Activated CD8-positive, alpha-beta T cell treated with anti-CD3 and anti-CD28 coated beads for 36 hours (primary cell): ENCODE results near the gene DOHH. TPM values are rescaled to one million over a fixed set of nuclear protein-coding genes. Genes with fewer than 3 reads are reported as not detected.
"Not testable (repeated sequence)": the region's sequence is repeated elsewhere in the genome, so short reads cannot be mapped to it uniquely, and the experiment has no call there.

Source experiments
- ATAC-seq: fragments of 200-7000 bp; cut with Tn5 transposase; one replicate; pipeline ENCODE4 v1.10.0; 2021; ENCODE audit warnings: mild to moderate bottlenecking, moderate library complexity
- CTCF ChIA-PET: fragments of 350-600 bp; sonication (Branson Sonifier 250); formaldehyde crosslinking; loops from one replicate; lab custom pipeline; 2021; ENCODE audit warnings: antibody characterized with exemption; lab: Charles Lee
- POLR2A ChIA-PET: fragments of 350-600 bp; sonication (Branson Sonifier 250); formaldehyde crosslinking; loops from one replicate; lab custom pipeline; 2021; ENCODE audit warnings: antibody characterized with exemption; lab: Charles Lee
- DNase-seq: peaks from one replicate; pipeline ENCODE4 v3.0.0-alpha.2; 2020
- H3K27ac Mint-ChIP-seq: one replicate; pipeline ENCODE4 v1.8.0; 2021; ENCODE audit warnings: mild to moderate bottlenecking, mixed read lengths
- H3K27me3 Mint-ChIP-seq: one replicate; pipeline ENCODE4 v1.8.0; 2021; ENCODE audit warnings: mixed read lengths
- H3K36me3 Mint-ChIP-seq: one replicate; pipeline ENCODE4 v1.8.0; 2021; ENCODE audit warnings: low read depth, mixed read lengths
- H3K4me1 Mint-ChIP-seq: one replicate; pipeline ENCODE4 v1.8.0; 2021; ENCODE audit warnings: low read depth, mixed read lengths
- H3K4me3 Mint-ChIP-seq: one replicate; pipeline ENCODE4 v1.8.0; 2021; ENCODE audit warnings: mild to moderate bottlenecking, moderate library complexity, mixed read lengths
- H3K9me3 Mint-ChIP-seq: one replicate; pipeline ENCODE4 v1.8.0; 2021; ENCODE audit warnings: mixed read lengths
- CTCF ChIP-seq: fragments of 200-600 bp; IDR thresholded peaks from one replicate; pipeline ENCODE4 v1.8.0; 2022; ENCODE audit warnings: antibody characterized with exemption, mild to moderate bottlenecking
- intact Hi-C: fragments of 100-400 bp; cut with micrococcal nuclease; formaldehyde crosslinking; loops from one replicate; pipeline ENCODE4 v1.10.0; 2022
- total RNA-seq, 2 experiments: library from RNA; stranded (reverse); gene quantifications; one replicate each; pipeline ENCODE4 v1.2.3, GENCODE V29; 2021

The DOHH gene
- total RNA-seq, 2 experiments from 2014 or later = 15.7 to 17.0 TPM

GRCh38 chr19:3533033-3533432 is 32.6 kb upstream of the DOHH start:
- intact Hi-C loops = no loop called here
- TF ChIP-seq CTCF = no peak
- POLR2A ChIA-PET = interaction anchor here (1.0 kb wide), 2 partner anchors 22 to 74 kb away, joined by 3 read pairs; no protein-coding TSS in a partner anchor
- CTCF ChIA-PET = no interaction called here
- ATAC-seq (no peak), DNase-seq (no peak)
- no peak overlapping the region for H3K27ac Mint-ChIP-seq
- no peaks in the 10 kb centered on the region for H3K9me3 Mint-ChIP-seq
- H3K4me3 Mint-ChIP-seq = no peak overlapping the region
- no peaks in the 10 kb centered on the region for H3K4me1 Mint-ChIP-seq
- no peaks in the 10 kb centered on the region for H3K27me3 Mint-ChIP-seq
- peaks cover 17% of the 10 kb centered on the region for H3K36me3 Mint-ChIP-seq

DNA sequence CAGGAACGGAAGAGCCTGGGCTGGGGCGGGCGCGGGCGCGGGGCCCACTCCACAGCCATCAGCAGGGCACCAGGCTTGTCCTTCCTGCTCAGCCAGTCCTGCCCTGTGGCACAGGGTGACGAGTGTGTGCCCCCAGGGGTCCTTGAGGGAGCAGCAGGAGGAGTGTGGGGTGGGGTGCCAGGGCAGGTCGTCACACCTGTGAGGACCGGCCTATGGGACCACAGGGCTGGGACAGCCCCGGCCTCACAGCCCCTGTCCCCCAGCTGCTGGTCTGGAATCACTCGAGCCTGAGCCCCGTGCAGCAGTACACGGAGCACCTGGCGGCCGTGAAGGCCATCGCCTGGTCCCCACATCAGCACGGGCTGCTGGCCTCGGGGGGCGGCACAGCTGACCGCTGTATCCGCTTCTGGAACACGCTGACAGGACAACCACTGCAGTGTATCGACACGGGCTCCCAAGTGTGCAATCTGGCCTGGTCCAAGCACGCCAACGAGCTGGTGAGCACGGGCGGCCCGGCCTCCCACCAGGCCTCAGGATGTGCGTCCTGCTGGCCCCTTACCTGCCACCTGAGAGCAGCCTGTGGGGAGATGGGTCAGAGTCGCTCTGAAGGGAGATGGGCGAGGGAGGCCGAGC is 31.8 kb upstream of the DOHH start:
- Mint-ChIP-seq H3K4me1 (no peaks in the 10 kb centered on the region), H3K36me3 (peaks cover 17% of the 10 kb centered on the region), H3K27ac (no peak overlapping the region), H3K9me3 (no peaks in the 10 kb centered on the region), H3K4me3 (no peak overlapping the region), H3K27me3 (no peaks in the 10 kb centered on the region)
- DNase-seq = no peak
- no peak for ATAC-seq
- no peak for TF ChIP-seq CTCF
- ChIA-PET CTCF (no interaction called here), POLR2A (interaction anchor here (0.9 to 1.1 kb wide), 3 partner anchors 10 to 21 kb away, joined by 3 read pairs; no protein-coding TSS in a partner anchor)
- intact Hi-C loops = no loop called here

- DNase-seq = no peak
- Mint-ChIP-seq H3K27me3 (no peaks in the 10 kb centered on the region), H3K4me3 (no peak overlapping the region), H3K27ac (no peak overlapping the region), H3K36me3 (peaks cover 17% of the 10 kb centered on the region), H3K9me3 (no peaks in the 10 kb centered on the region), H3K4me1 (no peaks in the 10 kb centered on the region)
- TF ChIP-seq CTCF = no peak
- no peak for ATAC-seq
- intact Hi-C loops = no loop called here
- POLR2A ChIA-PET = interaction anchor here (0.9 to 1.1 kb wide), 2 partner anchors 9 to 10 kb away, joined by 3 read pairs; no protein-coding TSS in a partner anchor
- CTCF ChIA-PET = no interaction called here
Observed at GRCh38 chr19:3531716-3532115, 31.2 kb upstream of the DOHH start.

DNA sequence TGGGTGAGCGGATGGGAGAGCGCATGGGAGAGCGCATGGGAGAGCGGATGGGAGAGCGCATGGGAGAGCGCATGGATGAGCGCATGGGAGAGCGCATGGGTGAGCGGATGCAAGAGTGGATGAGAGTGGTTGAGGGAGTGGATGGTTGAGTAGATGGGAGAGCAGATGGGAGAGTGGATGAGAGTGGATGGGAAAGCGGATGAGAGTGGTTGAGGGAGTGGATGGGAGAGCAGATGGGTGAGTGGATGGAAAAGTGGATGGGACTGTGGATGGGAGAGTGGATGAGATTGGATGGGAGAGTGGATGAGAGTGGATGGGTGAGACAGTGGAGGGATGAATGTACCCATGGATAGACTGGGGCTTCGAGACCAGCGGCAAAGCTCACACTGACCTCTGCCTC is 29.9 kb upstream of the DOHH start:
- ATAC-seq (no peak), DNase-seq (no peak)
- Mint-ChIP-seq H3K9me3 (no peaks in the 10 kb centered on the region), H3K27me3 (no peaks in the 10 kb centered on the region), H3K27ac (no peak overlapping the region), H3K4me3 (no peak overlapping the region), H3K4me1 (no peaks in the 10 kb centered on the region), H3K36me3 (peaks cover 15% of the 10 kb centered on the region)
- TF ChIP-seq CTCF = no peak
- CTCF ChIA-PET = no interaction called here
- intact Hi-C loops = no loop called here
- POLR2A ChIA-PET = no interaction called here

DNA sequence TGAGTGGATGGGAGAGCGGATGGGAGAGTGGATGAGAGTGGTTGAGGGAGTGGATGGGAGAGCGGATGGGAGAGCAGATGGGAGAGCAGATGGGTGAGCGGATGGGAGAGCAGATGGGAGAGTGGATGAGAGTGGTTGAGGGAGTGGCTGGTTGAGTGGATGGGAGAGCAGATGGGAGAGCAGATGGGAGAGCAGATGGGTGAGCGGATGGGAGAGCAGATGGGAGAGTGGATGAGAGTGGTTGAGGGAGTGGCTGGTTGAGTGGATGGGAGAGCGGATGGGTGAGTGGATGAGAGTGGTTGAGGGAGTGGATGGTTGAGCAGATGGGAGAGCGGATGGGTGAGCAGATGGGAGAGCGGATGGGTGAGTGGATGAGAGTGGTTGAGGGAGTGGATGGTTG is 28.8 kb upstream of the DOHH start:
- POLR2A ChIA-PET, CTCF ChIA-PET, ATAC-seq, H3K27me3 Mint-ChIP-seq, H3K4me1 Mint-ChIP-seq, H3K4me3 Mint-ChIP-seq, H3K27ac Mint-ChIP-seq, DNase-seq, H3K9me3 Mint-ChIP-seq, intact Hi-C loops: not testable (repeated sequence)
- H3K36me3 Mint-ChIP-seq = peaks cover 11% of the 10 kb centered on the region
